H9 (cell line): ENCODE data around the gene MRTFA. TPM values are rescaled to one million over a fixed set of nuclear protein-coding genes. Genes with fewer than 3 reads are reported as not detected.

ENCODE experiments used
- DNase-seq: peaks from one replicate; pipeline ENCODE4 v3.0.0-alpha.2; 2017
- H2AFZ ChIP-seq: one replicate; pipeline ENCODE4 v1.6.1; 2013; ENCODE audit warnings: mild to moderate bottlenecking, low read length, control low read depth, moderate library complexity
- H2AK5ac ChIP-seq: 2 replicates; pipeline ENCODE4 v1.6.1; 2013; ENCODE audit warnings: low read length, control low read depth, mixed read lengths; ENCODE audit not compliant: insufficient read length
- H2BK120ac ChIP-seq: one replicate; pipeline ENCODE4 v1.6.1; 2013; ENCODE audit warnings: low read depth, mild to moderate bottlenecking, low read length, control low read depth, inconsistent platforms; ENCODE audit not compliant: poor library complexity, severe bottlenecking
- H2BK12ac ChIP-seq: 2 replicates; pipeline ENCODE4 v1.6.1; 2013; ENCODE audit warnings: low read length, control low read depth, mixed read lengths, low read depth; ENCODE audit not compliant: insufficient read length
- H2BK15ac ChIP-seq: 2 replicates; pipeline ENCODE4 v1.6.1; 2013; ENCODE audit warnings: low read depth, low read length, control low read depth
- H2BK20ac ChIP-seq: one replicate; pipeline ENCODE4 v1.6.1; 2013; ENCODE audit warnings: low read depth, mild to moderate bottlenecking, low read length, control low read depth, inconsistent platforms; ENCODE audit not compliant: poor library complexity, severe bottlenecking
- H2BK5ac ChIP-seq: 2 replicates; pipeline ENCODE4 v1.6.1; 2013; ENCODE audit warnings: low read length, control low read depth, mixed read lengths; ENCODE audit not compliant: insufficient read length
- H3K14ac ChIP-seq: 2 replicates; pipeline ENCODE4 v1.6.1; 2013; ENCODE audit warnings: low read length, control low read depth; ENCODE audit not compliant: insufficient read depth
- H3K18ac ChIP-seq: 2 replicates; pipeline ENCODE4 v1.6.1; 2013; ENCODE audit warnings: low read depth, mild to moderate bottlenecking, mixed read lengths, low read length, control low read depth; ENCODE audit not compliant: insufficient read length
- H3K23ac ChIP-seq: 2 replicates; pipeline ENCODE4 v1.6.1; 2013; ENCODE audit warnings: low read length, control low read depth, mixed read lengths, low read depth; ENCODE audit not compliant: insufficient read length
- H3K23me2 ChIP-seq: 2 replicates; pipeline ENCODE4 v1.6.1; 2013; ENCODE audit warnings: low read depth, mild to moderate bottlenecking, mixed read lengths, low read length, control low read depth; ENCODE audit not compliant: insufficient read length, poor library complexity, severe bottlenecking
- H3K27ac ChIP-seq: 2 replicates; pipeline ENCODE4 v1.5.1; 2013; ENCODE audit warnings: low read length, control low read depth, mixed read lengths, low read depth; ENCODE audit not compliant: insufficient read length
- H3K27me3 ChIP-seq: 2 replicates; pipeline ENCODE4 v1.6.1; 2013; ENCODE audit warnings: low read length, control low read depth, inconsistent platforms; ENCODE audit not compliant: insufficient read depth
- H3K4ac ChIP-seq: 2 replicates; pipeline ENCODE4 v1.6.1; 2013; ENCODE audit warnings: low read depth, mild to moderate bottlenecking, control low read depth, inconsistent platforms, low read length, moderate library complexity
- H3K4me1 ChIP-seq: 2 replicates; pipeline ENCODE4 v1.6.1; 2013; ENCODE audit warnings: low read length, control low read depth, inconsistent platforms; ENCODE audit not compliant: insufficient read depth
- H3K4me2 ChIP-seq: 2 replicates; pipeline ENCODE4 v1.6.1; 2013; ENCODE audit warnings: low read length, control low read depth, mixed read lengths; ENCODE audit not compliant: insufficient read length, insufficient read depth
- H3K56ac ChIP-seq: 2 replicates; pipeline ENCODE4 v1.6.1; 2013; ENCODE audit warnings: low read depth, mild to moderate bottlenecking, mixed read lengths, low read length, control low read depth; ENCODE audit not compliant: insufficient read length
- H3K79me1 ChIP-seq: 2 replicates; pipeline ENCODE4 v1.6.1; 2013; ENCODE audit warnings: low read depth, mild to moderate bottlenecking, moderate library complexity, low read length, control low read depth, inconsistent platforms; ENCODE audit not compliant: insufficient read depth, poor library complexity, severe bottlenecking
- H3K79me2 ChIP-seq: 2 replicates; pipeline ENCODE4 v1.6.1; 2013; ENCODE audit warnings: low read length, control low read depth, inconsistent platforms; ENCODE audit not compliant: insufficient read depth
- H3K9ac ChIP-seq: 2 replicates; pipeline ENCODE4 v1.6.1; 2013; ENCODE audit warnings: low read length, control low read depth, mixed read lengths; ENCODE audit not compliant: insufficient read length; ENCODE audit errors: extremely low read depth
- H3K9me3 ChIP-seq: one replicate; pipeline ENCODE4 v1.6.1; 2013; ENCODE audit warnings: low read depth, low read length, inconsistent platforms; ENCODE audit not compliant: control insufficient read depth
- H3T11ph ChIP-seq: one replicate; pipeline ENCODE4 v1.6.1; 2013; ENCODE audit warnings: mild to moderate bottlenecking, low read length, control low read depth, inconsistent platforms
- H4K20me1 ChIP-seq: one replicate; pipeline ENCODE4 v1.6.1; 2013; ENCODE audit not compliant: control insufficient read depth, insufficient read length, insufficient read depth
- H4K5ac ChIP-seq: 2 replicates; pipeline ENCODE4 v1.6.1; 2013; ENCODE audit warnings: low read depth, mild to moderate bottlenecking, mixed read lengths, low read length, control low read depth; ENCODE audit not compliant: insufficient read length
- H4K8ac ChIP-seq: replicated peaks from 2 replicates; pipeline ENCODE4 v1.6.1; 2013; ENCODE audit warnings: low read length, control low read depth, mixed read lengths, low read depth; ENCODE audit not compliant: insufficient read length
- H4K91ac ChIP-seq: 2 replicates; pipeline ENCODE4 v1.6.1; 2013; ENCODE audit warnings: low read depth, mild to moderate bottlenecking, moderate library complexity, mixed read lengths, low read length, control low read depth; ENCODE audit not compliant: insufficient read length
- H3K27ac Mint-ChIP-seq, 3 experiments: 2 replicates in 2 of 3; 3 replicates in 1 of 3; pipeline ENCODE4 v1.8.0; 2020 to 2021; ENCODE audit warnings: mixed read lengths in 3 of 3, mild to moderate bottlenecking in 1 of 3, moderate library complexity in 1 of 3
- H3K27me3 Mint-ChIP-seq: 2 replicates; pipeline ENCODE4 v1.8.0; 2021; ENCODE audit warnings: low read depth, mild to moderate bottlenecking, moderate library complexity, mixed read lengths
- H3K36me3 Mint-ChIP-seq, 3 experiments: 2 replicates in 2 of 3; 3 replicates in 1 of 3; pipeline ENCODE4 v1.8.0; 2020 to 2021; ENCODE audit warnings: low read depth in 3 of 3, mixed read lengths in 3 of 3; ENCODE audit not compliant: insufficient read depth in 1 of 3
- H3K4me1 Mint-ChIP-seq, 2 experiments: 2 replicates each; pipeline ENCODE4 v1.8.0; 2020; ENCODE audit warnings: mixed read lengths in 2 of 2
- H3K4me3 Mint-ChIP-seq, 2 experiments: 2 replicates in 1 of 2; 3 replicates in 1 of 2; pipeline ENCODE4 v1.8.0; 2020 to 2021; ENCODE audit warnings: mild to moderate bottlenecking in 2 of 2, mixed read lengths in 2 of 2, moderate library complexity in 1 of 2
- H3K9me3 Mint-ChIP-seq, 2 experiments: 2 replicates in 1 of 2; 3 replicates in 1 of 2; pipeline ENCODE4 v1.8.0; 2020; ENCODE audit warnings: mild to moderate bottlenecking in 2 of 2, mixed read lengths in 2 of 2, moderate library complexity in 1 of 2
- CTCF ChIP-seq: fragments of 200-600 bp; sonication (generic); conservative IDR thresholded peaks from 3 replicates; pipeline ENCODE4 v1.8.0; 2021; ENCODE audit warnings: antibody characterized with exemption, mild to moderate bottlenecking
- total RNA-seq: library from RNA; stranded (reverse); gene quantifications from 2 replicates; pipeline ENCODE4 v1.2.1, GENCODE V29; 2021

The MRTFA gene
- total RNA-seq, 1 experiment from 2014 or later, result 38.1 TPM

- no peak overlapping the region for H3K27ac Mint-ChIP-seq
- no peak overlapping the region for H2BK15ac ChIP-seq
- no peak overlapping the region for H3K27ac ChIP-seq
- no peaks in the 10 kb centered on the region for H3K23me2 ChIP-seq
- H3T11ph ChIP-seq, result no peak overlapping the region
- no peak overlapping the region for H3K4ac ChIP-seq
- no peak overlapping the region for H2AFZ ChIP-seq
- no peak overlapping the region for H2BK20ac ChIP-seq
- H2BK12ac ChIP-seq, result no peak overlapping the region
- no peak overlapping the region for H4K8ac ChIP-seq
- no peak overlapping the region for H4K5ac ChIP-seq
- H3K9ac ChIP-seq, result no peak overlapping the region
- H3K56ac ChIP-seq, result no peak overlapping the region
- H3K79me2 ChIP-seq, result no peaks in the 10 kb centered on the region
- H4K91ac ChIP-seq, result no peak overlapping the region
- H3K9me3 ChIP-seq, result no peaks in the 10 kb centered on the region
- DNase-seq, result no peak
- no peak overlapping the region for H2AK5ac ChIP-seq
- H3K4me1 Mint-ChIP-seq, result peaks cover 13 to 14% of the 10 kb centered on the region in 2 experiments
- H4K20me1 ChIP-seq, result no peaks in the 10 kb centered on the region
- H3K9me3 Mint-ChIP-seq, result no peaks in the 10 kb centered on the region
- H3K14ac ChIP-seq, result no peak overlapping the region
- no peak overlapping the region for H3K18ac ChIP-seq
- no peaks in the 10 kb centered on the region for H3K79me1 ChIP-seq
- H3K36me3 Mint-ChIP-seq, result no peaks in the 10 kb centered on the region
- H3K23ac ChIP-seq, result no peak overlapping the region
- no peaks in the 10 kb centered on the region for H3K27me3 ChIP-seq
- H3K4me3 Mint-ChIP-seq, result no peak overlapping the region
- no peak for TF ChIP-seq CTCF
- no peak overlapping the region for H3K4me2 ChIP-seq
- no peak overlapping the region for H2BK120ac ChIP-seq
- peaks cover 2% of the 10 kb centered on the region; the same call in 1 of the 2 replicates for H3K4me1 ChIP-seq
- H3K27me3 Mint-ChIP-seq, result no peaks in the 10 kb centered on the region
- no peak overlapping the region for H2BK5ac ChIP-seq
Observed at GRCh38 chr22:40511604-40512003, 124.9 kb downstream of the MRTFA start.
